Astrocyte of the spinal cord (primary cell): ENCODE data around the gene LPP.

Experiments
- DNase-seq: peaks from one replicate; pipeline ENCODE4 v3.0.0; 2011; ENCODE audit warnings: low read depth, low spot score
- H3K4me3 ChIP-seq: 2 replicates; pipeline ENCODE4 v1.5.1; 2011; ENCODE audit warnings: low read depth, mild to moderate bottlenecking, low read length, moderate library complexity
- in situ Hi-C: cut with HindIII; loops from 2 replicates; pipeline ENCODE4 v1.10.0; 2017; ENCODE audit warnings: low sequenced_read_pairs
- TF ChIP-seq, protein P1 (sequence below): IDR thresholded peaks from 2 replicates; pipeline ENCODE4 v1.5.1; 2012; ENCODE audit warnings: low read depth, mild to moderate bottlenecking, low read length, inconsistent platforms

Gene LPP

GRCh38 chr3:188471723-188472122 is 317.8 kb downstream of the LPP start:
- TF ChIP-seq, protein P1, sequence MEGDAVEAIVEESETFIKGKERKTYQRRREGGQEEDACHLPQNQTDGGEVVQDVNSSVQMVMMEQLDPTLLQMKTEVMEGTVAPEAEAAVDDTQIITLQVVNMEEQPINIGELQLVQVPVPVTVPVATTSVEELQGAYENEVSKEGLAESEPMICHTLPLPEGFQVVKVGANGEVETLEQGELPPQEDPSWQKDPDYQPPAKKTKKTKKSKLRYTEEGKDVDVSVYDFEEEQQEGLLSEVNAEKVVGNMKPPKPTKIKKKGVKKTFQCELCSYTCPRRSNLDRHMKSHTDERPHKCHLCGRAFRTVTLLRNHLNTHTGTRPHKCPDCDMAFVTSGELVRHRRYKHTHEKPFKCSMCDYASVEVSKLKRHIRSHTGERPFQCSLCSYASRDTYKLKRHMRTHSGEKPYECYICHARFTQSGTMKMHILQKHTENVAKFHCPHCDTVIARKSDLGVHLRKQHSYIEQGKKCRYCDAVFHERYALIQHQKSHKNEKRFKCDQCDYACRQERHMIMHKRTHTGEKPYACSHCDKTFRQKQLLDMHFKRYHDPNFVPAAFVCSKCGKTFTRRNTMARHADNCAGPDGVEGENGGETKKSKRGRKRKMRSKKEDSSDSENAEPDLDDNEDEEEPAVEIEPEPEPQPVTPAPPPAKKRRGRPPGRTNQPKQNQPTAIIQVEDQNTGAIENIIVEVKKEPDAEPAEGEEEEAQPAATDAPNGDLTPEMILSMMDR: no peak
- no peak for DNase-seq
- H3K4me3 ChIP-seq: no peak overlapping the region
- in situ Hi-C loops: no loop called here

DNA sequence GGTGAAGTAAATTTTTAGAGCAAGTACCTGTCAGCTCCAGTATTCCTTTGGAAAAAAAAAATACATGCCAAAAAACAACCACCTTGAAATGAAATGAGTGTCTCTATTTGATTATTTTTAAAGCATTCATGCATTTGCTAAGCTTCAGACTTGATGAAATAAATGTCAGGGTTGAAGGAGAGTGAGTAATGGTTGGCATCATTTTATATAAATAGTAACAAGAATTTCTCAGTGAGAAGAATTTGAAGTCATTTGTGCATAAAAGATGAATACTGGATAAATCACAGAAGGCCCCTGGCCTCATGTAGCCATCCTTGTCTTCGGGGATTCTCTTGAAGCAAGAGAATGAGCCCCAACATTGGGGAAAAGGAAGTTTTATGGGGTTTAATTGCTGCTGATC is 318.4 kb downstream of the LPP start:
- in situ Hi-C loops: no loop called here
- DNase-seq: peak; percentile 45

GRCh38 chr3:188473045-188473444 is 319.1 kb downstream of the LPP start:
- TF ChIP-seq, protein P1: no peak
- DNase-seq: no peak
- in situ Hi-C loops: no loop called here
- no peak overlapping the region for H3K4me3 ChIP-seq

More for the DNA sequence above, 318.4 kb downstream of the LPP start:
- H3K4me3 ChIP-seq: no peak overlapping the region
- TF ChIP-seq, protein P1: no peak

DNA sequence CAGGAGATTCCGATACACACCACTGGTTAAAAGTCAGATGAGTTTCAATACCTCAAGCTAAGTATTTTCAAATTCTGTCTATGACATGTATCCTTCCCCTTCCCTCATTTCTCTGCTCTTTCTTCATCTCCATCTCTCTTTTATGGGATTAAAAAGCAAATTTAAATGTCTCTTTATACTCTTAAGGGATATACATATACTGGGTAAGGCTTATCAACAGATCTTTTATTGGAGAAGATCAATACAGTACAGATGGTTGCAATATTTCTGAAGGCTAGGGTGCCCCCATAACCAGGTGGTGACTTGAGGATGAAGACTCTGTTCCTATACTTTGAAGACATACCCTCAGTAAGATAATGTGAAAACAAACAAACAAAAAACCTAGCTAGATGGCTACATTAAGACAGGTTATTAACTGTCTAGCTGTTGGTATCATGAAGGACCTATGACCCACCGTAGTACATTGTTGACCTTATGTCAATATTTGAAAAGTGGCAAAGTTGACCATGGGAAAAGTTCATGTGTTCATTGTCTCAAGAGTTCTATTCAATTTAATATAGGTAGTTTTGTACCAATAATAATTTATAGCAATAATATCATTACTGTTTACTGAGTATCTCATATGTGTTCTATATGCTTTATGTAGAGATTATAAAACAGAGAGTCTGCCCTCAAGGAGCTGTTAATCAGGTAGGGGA is 319.8 kb downstream of the LPP start:
- in situ Hi-C loops: no loop called here
- H3K4me3 ChIP-seq: no peak overlapping the region
- DNase-seq: no peak
- TF ChIP-seq, protein P1: no peak

- no peak for DNase-seq
- in situ Hi-C loops: no loop called here
- no peak overlapping the region for H3K4me3 ChIP-seq
- TF ChIP-seq, protein P1: no peak
These were observed 323.0 kb downstream of the LPP start for GRCh38 chr3:188476935-188477334.

DNA sequence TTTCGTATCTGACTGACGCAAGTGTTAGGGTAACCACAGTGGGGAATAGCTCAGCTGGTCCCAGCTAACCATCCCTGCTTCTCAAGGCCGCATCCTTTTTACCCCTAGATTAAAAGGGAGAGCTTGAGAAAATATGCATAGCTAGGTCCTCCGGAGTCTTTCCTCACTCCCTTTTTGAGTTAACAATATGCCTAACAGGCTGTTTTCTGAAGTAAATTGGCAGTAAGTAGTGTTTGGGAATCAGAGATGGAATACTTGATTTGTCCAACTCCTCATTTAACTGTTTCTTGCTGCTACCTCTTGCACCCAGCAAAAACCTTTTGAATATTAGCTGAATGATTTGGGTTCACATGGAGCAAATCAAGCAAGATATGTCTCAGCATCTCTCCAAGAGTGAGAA is 326.1 kb downstream of the LPP start:
- TF ChIP-seq, protein P1: no peak
- in situ Hi-C loops: no loop called here
- no peak for DNase-seq
- no peak overlapping the region for H3K4me3 ChIP-seq
